ENCODE data around the gene SEMA3C. TPM values are rescaled to one million over a fixed set of nuclear protein-coding genes. Genes with fewer than 3 reads are reported as not detected.

SEMA3C gene
- total RNA-seq, 2 donors from 2014 or later = 41.9 to 103 TPM

DNA sequence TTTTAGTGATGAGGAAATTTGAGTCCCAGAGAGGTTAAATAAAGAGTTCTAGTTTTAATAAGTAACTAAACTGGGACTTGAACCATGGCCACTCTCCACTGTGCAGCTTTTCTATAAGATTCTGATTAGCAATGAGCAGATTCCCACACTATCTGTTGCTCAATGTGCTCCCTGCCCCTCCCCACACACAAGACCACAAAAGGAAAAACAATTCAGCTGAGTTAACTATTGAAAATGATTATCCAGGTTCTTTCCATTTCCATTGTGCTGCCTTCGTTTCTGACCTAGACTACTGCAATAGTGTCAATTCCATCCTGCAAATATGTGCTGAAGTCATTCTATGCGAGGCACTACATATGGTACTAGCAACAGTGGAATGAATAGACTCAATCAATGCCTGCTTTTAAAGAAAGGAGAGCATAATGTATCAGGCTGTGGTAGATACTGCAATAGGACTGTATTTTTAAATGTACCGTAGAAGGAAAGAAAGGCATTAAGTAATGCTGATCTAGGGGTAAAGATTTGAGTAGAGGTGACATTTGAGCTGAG lies 97.0 kb downstream of the SEMA3C start:
- no peak overlapping the region for H3K9ac ChIP-seq (ENCODE audit: low read depth in 2 of 2, low read length in 2 of 2)
- H3K9me3 ChIP-seq = no peaks in the 10 kb centered on the region
- no peaks in the 10 kb centered on the region for H3K36me3 ChIP-seq
- intact Hi-C loops (cut with DNase I) = no loop called here
- H3K4me3 ChIP-seq = no peak overlapping the region
- TF ChIP-seq, protein P1, sequence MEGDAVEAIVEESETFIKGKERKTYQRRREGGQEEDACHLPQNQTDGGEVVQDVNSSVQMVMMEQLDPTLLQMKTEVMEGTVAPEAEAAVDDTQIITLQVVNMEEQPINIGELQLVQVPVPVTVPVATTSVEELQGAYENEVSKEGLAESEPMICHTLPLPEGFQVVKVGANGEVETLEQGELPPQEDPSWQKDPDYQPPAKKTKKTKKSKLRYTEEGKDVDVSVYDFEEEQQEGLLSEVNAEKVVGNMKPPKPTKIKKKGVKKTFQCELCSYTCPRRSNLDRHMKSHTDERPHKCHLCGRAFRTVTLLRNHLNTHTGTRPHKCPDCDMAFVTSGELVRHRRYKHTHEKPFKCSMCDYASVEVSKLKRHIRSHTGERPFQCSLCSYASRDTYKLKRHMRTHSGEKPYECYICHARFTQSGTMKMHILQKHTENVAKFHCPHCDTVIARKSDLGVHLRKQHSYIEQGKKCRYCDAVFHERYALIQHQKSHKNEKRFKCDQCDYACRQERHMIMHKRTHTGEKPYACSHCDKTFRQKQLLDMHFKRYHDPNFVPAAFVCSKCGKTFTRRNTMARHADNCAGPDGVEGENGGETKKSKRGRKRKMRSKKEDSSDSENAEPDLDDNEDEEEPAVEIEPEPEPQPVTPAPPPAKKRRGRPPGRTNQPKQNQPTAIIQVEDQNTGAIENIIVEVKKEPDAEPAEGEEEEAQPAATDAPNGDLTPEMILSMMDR (IDR thresholded peaks at IDR 0.05) = no peak
- no peaks in the 10 kb centered on the region for H3K27me3 ChIP-seq
- no peak for DNase-seq
- H3K4me1 ChIP-seq = no peaks in the 10 kb centered on the region
- H3K27ac ChIP-seq = no peak overlapping the region

DNA sequence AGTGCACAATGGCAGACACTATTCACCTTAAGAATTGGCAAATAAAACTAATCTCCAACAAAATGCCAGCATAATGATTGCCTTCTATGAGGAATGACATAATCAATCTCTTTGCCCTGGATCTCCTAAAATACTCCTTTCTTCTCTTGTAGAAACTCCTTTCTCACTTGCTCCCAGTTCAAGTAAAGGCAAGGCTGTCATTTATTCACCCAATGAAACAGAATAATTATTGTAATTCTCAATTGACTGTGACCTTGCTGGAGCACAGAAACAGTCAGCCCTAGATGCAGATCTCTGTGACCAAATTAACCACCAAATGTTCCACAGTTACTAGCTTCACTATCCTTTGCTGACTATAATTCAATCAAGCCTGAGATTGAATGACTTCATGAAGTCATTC lies 99.3 kb downstream of the SEMA3C start:
- Histone ChIP-seq H3K36me3 (no peaks in the 10 kb centered on the region), H3K4me3 (no peak overlapping the region), H3K27ac (no peak overlapping the region), H3K4me1 (no peaks in the 10 kb centered on the region), H3K9ac (ENCODE audit: low read depth in 2 of 2, low read length in 2 of 2) (no peak overlapping the region), H3K9me3 (no peaks in the 10 kb centered on the region), H3K27me3 (no peaks in the 10 kb centered on the region)
- TF ChIP-seq, protein P1 (IDR thresholded peaks at IDR 0.05) = no peak
- no peak for DNase-seq
- intact Hi-C loops (cut with DNase I) = no loop called here

DNA sequence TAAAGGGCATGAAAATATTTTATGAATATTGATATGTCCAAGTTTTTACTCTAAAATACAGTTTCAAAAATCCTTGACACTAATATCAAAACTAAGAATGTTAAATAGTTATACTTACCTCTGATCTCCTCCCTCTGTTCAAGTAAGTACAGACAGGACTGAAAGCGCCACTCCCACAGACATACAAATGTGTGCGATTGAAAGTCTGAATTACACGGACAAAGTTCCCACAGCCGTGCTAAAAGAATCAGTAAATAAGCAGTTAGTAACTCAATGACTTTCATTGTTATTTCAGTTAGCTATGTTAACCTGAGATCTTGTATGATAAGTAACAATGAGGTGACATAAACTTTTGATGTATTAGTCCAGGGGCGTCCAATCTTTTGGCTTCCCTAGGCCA lies 100.7 kb downstream of the SEMA3C start:
- no peaks in the 10 kb centered on the region for H3K27me3 ChIP-seq
- no peaks in the 10 kb centered on the region for H3K9me3 ChIP-seq
- H3K27ac ChIP-seq = no peak overlapping the region
- intact Hi-C loops (cut with DNase I) = no loop called here
- H3K4me1 ChIP-seq = no peaks in the 10 kb centered on the region
- no peaks in the 10 kb centered on the region for H3K36me3 ChIP-seq
- TF ChIP-seq, protein P1 (IDR thresholded peaks at IDR 0.05) = no peak
- H3K9ac ChIP-seq (ENCODE audit: low read depth in 2 of 2, low read length in 2 of 2) = no peak overlapping the region
- no peak overlapping the region for H3K4me3 ChIP-seq
- DNase-seq = no peak

DNA sequence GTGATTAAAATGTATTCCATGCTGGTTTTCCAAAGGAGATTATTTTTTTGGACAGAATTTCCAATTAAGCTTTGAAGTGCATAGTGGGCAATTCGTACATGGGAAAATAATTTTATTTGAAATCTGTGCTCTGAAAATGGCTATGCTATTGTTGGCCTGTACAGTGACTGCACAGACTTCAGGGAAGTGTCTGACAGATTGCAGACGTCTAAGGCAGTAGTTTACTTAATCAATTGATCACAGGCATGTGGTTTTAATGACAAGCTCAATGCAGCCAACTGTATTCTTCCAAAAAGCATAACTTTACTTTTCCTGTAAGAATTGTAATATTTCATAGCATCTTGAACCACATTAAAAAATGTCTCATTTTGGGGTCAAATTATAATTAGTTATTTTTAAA lies 102.0 kb downstream of the SEMA3C start:
- Histone ChIP-seq H3K4me3 (no peak overlapping the region), H3K27me3 (no peaks in the 10 kb centered on the region), H3K9me3 (no peaks in the 10 kb centered on the region), H3K4me1 (no peaks in the 10 kb centered on the region), H3K9ac (ENCODE audit: low read depth in 2 of 2, low read length in 2 of 2) (no peak overlapping the region), H3K27ac (no peak overlapping the region), H3K36me3 (no peaks in the 10 kb centered on the region)
- TF ChIP-seq, protein P1 (IDR thresholded peaks at IDR 0.05) = no peak
- no peak for DNase-seq
- intact Hi-C loops (cut with DNase I) = no loop called here

DNA sequence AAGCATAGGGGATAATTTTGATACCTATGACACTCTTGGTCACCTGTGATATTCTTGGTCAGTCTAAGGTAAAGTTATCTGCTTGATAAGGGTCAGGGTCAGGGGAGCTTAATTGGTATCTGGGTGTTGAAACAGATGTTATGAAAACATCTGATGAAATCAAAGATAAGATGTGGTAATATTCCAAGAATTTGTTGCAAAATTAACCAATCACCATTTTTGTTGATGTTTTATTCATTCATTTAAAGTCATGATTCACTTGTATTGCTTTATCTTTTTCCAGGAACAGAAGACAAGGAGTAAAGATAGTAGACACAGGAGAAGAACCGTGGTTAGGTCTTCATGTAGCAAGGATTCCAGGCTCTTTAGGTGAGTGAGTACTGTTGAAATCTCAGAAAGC lies 103.1 kb downstream of the SEMA3C start:
- no peak overlapping the region for H3K4me3 ChIP-seq
- TF ChIP-seq, protein P1 (IDR thresholded peaks at IDR 0.05) = no peak
- intact Hi-C loops (cut with DNase I) = no loop called here

More for the DNA sequence above, 103.1 kb downstream of the SEMA3C start:
- no peaks in the 10 kb centered on the region for H3K4me1 ChIP-seq
- H3K36me3 ChIP-seq = no peaks in the 10 kb centered on the region
- DNase-seq = no peak
- H3K9me3 ChIP-seq = no peaks in the 10 kb centered on the region
- no peaks in the 10 kb centered on the region for H3K27me3 ChIP-seq
- no peak overlapping the region for H3K9ac ChIP-seq (ENCODE audit: low read depth in 2 of 2, low read length in 2 of 2)
- H3K27ac ChIP-seq = no peak overlapping the region
